DLD1 (cell line): Measurements from ENCODE around the gene PLEKHN1.

Experiments used
- in situ Hi-C: cut with HindIII; loops from 2 replicates; pipeline ENCODE4 v1.10.0; 2017; ENCODE audit warnings: low sequenced_read_pairs

Gene PLEKHN1

GRCh38 chr1:960363-961131, 5.7 kb upstream of the PLEKHN1 start, which contains the start of gene KLHL17:
Gene KLHL17, plus strand, starts transcription at chr1:960584. Its CDS starts 110 bp downstream, at chr1:960694.
- in situ Hi-C loops = no loop called here

GRCh38 chr1:961132-961669, 5.1 kb upstream of the PLEKHN1 start:
- in situ Hi-C loops = no loop called here

GRCh38 chr1:962381-963300, 3.6 kb upstream of the PLEKHN1 start:
- in situ Hi-C loops = no loop called here

- in situ Hi-C loops = no loop called here
Observed at GRCh38 chr1:963301-963651, 3.0 kb upstream of the PLEKHN1 start.

GRCh38 chr1:963746-964525, 2.3 kb upstream of the PLEKHN1 start:
- in situ Hi-C loops = no loop called here

GRCh38 chr1:964691-965525, 1.4 kb upstream of the PLEKHN1 start:
- in situ Hi-C loops = no loop called here

GRCh38 chr1:965526-966134, 652 bp upstream of the PLEKHN1 start:
- in situ Hi-C loops = no loop called here

- in situ Hi-C loops = no loop called here
Observed at GRCh38 chr1:966704-967300, 520 bp downstream of the PLEKHN1 start.

- in situ Hi-C loops = no loop called here
Observed at GRCh38 chr1:967466-968343, 1.4 kb downstream of the PLEKHN1 start.

GRCh38 chr1:969260-969855, 3.1 kb downstream of the PLEKHN1 start:
- in situ Hi-C loops = no loop called here

GRCh38 chr1:970242-970972, 4.1 kb downstream of the PLEKHN1 start:
- in situ Hi-C loops = no loop called here

- in situ Hi-C loops = no loop called here
Observed at GRCh38 chr1:970973-971730, 4.9 kb downstream of the PLEKHN1 start.

GRCh38 chr1:971751-972506, 5.6 kb downstream of the PLEKHN1 start:
- in situ Hi-C loops = no loop called here

GRCh38 chr1:972726-973458, 6.6 kb downstream of the PLEKHN1 start:
- in situ Hi-C loops = no loop called here
